ENCODE results near the gene CPNE2. TPM values are rescaled to one million over a fixed set of nuclear protein-coding genes. Genes with fewer than 3 reads are reported as not detected.
"Not testable (repeated sequence)": the region's sequence is repeated elsewhere in the genome, so short reads cannot be mapped to it uniquely, and the experiment has no call there.

CPNE2 gene
- 14.6 TPM for total RNA-seq
- long read RNA-seq, transcript CPNE2-201 (16 exons, 2,645 nt): major isoform, 26 of 29 reads
- long read RNA-seq, partial matches to known transcripts: 1 of 29 reads
- long read RNA-seq, other reads (novel, unspliced or antisense): 2 of 29 reads

- intact Hi-C loops (cut with DNase I): loop anchor here (5.0 kb wide), 1 partner anchor 55 kb away; no protein-coding TSS in a partner anchor
- DNase-seq (ENCODE audit: missing footprints): peak; percentile 81
- ATAC-seq: peak; percentile 86
Observed at GRCh38 chr16:57091975-57092785, at the start of gene CPNE2. Gene CPNE2 (plus strand): TSS chr16:57092583. CDS start chr16:57110743, 18,160 bp downstream.

GRCh38 chr16:57043248-57043647 is 49.1 kb upstream of the CPNE2 start:
- DNase-seq (ENCODE audit: missing footprints) (no peak), ATAC-seq (no peak)
- intact Hi-C loops (cut with DNase I): no loop called here

GRCh38 chr16:57044931-57045693 is 47.3 kb upstream of the CPNE2 start:
- DNase-seq (ENCODE audit: missing footprints): no peak
- intact Hi-C loops (cut with DNase I): loop anchor here (1.0 kb wide), 2 partner anchors 81 to 178 kb away; no protein-coding TSS in a partner anchor
- no peak for ATAC-seq

GRCh38 chr16:57045694-57046381 is 46.5 kb upstream of the CPNE2 start:
- intact Hi-C loops (cut with DNase I): loop anchor here (1.0 kb wide), 2 partner anchors 82 to 179 kb away; no protein-coding TSS in a partner anchor
- DNase-seq (ENCODE audit: missing footprints): peak; percentile 81
- peak; percentile 75 for ATAC-seq

GRCh38 chr16:57048095-57048494 is 44.3 kb upstream of the CPNE2 start:
- no peak for DNase-seq (ENCODE audit: missing footprints)
- ATAC-seq: no peak
- intact Hi-C loops (cut with DNase I): no loop called here

GRCh38 chr16:57049678-57050077 is 42.7 kb upstream of the CPNE2 start:
- intact Hi-C loops (cut with DNase I): no loop called here
- DNase-seq (ENCODE audit: missing footprints) (peak; percentile 50), ATAC-seq (no peak)

GRCh38 chr16:57051696-57052228 is 40.6 kb upstream of the CPNE2 start:
- DNase-seq (ENCODE audit: missing footprints): no peak
- intact Hi-C loops (cut with DNase I): no loop called here
- ATAC-seq: no peak

- ATAC-seq: no peak
- intact Hi-C loops (cut with DNase I): no loop called here
- DNase-seq (ENCODE audit: missing footprints): no peak
Observed at GRCh38 chr16:57053206-57053605, 39.2 kb upstream of the CPNE2 start.

GRCh38 chr16:57054338-57054737 is 38.0 kb upstream of the CPNE2 start:
- DNase-seq (ENCODE audit: missing footprints) (no peak), ATAC-seq (no peak)
- intact Hi-C loops (cut with DNase I): no loop called here

- intact Hi-C loops (cut with DNase I): no loop called here
- DNase-seq (ENCODE audit: missing footprints) (peak; percentile 16), ATAC-seq (no peak)
Observed at GRCh38 chr16:57054771-57055170, 37.6 kb upstream of the CPNE2 start.

- intact Hi-C loops (cut with DNase I): no loop called here
- ATAC-seq: no peak
- DNase-seq (ENCODE audit: missing footprints): peak; percentile 14
Observed at GRCh38 chr16:57055671-57056070, 36.7 kb upstream of the CPNE2 start.

- ATAC-seq (no peak), DNase-seq (ENCODE audit: missing footprints) (peak; percentile 35)
- intact Hi-C loops (cut with DNase I): no loop called here
Observed at GRCh38 chr16:57058291-57058861, 34.0 kb upstream of the CPNE2 start.

GRCh38 chr16:57060323-57061083 is 31.9 kb upstream of the CPNE2 start:
- intact Hi-C loops (cut with DNase I): no loop called here

GRCh38 chr16:57061084-57061905 is 31.1 kb upstream of the CPNE2 start:
- DNase-seq (ENCODE audit: missing footprints) (peak; percentile 77), ATAC-seq (peak; percentile 78)
- intact Hi-C loops (cut with DNase I): no loop called here

More at GRCh38 chr16:57060323-57061083, 31.9 kb upstream of the CPNE2 start:
- DNase-seq (ENCODE audit: missing footprints): no peak
- ATAC-seq: peak; percentile 23

- ATAC-seq: peak; percentile 21
- DNase-seq (ENCODE audit: missing footprints): peak; percentile 23
- intact Hi-C loops (cut with DNase I): no loop called here
Observed at GRCh38 chr16:57062329-57062728, 30.1 kb upstream of the CPNE2 start.

GRCh38 chr16:57063189-57063588 is 29.2 kb upstream of the CPNE2 start:
- ATAC-seq; intact Hi-C loops (cut with DNase I); DNase-seq (ENCODE audit: missing footprints): not testable (repeated sequence)

GRCh38 chr16:57064995-57065394 is 27.4 kb upstream of the CPNE2 start:
- peak; percentile 27 for DNase-seq (ENCODE audit: missing footprints)
- ATAC-seq: no peak
- intact Hi-C loops (cut with DNase I): no loop called here

All from Right ventricle myocardium inferior (tissue), 1 donor.